PFSK-1 (cell line): ENCODE data around the gene GPC4.

Source experiments
- POLR2AphosphoS5 ChIP-seq: IDR thresholded peaks from 2 replicates; pipeline ENCODE4 v1.6.1; 2012; ENCODE audit warnings: low read depth, mild to moderate bottlenecking, control low read depth, low read length, moderate library complexity
- SIN3A ChIP-seq: IDR thresholded peaks from 2 replicates; pipeline ENCODE4 v1.6.1; 2012; ENCODE audit warnings: mild to moderate bottlenecking, low read length, moderate library complexity, borderline replicate concordance; ENCODE audit not compliant: insufficient read depth
- TAF1 ChIP-seq: IDR thresholded peaks from 2 replicates; pipeline ENCODE4 v1.6.1; 2012; ENCODE audit warnings: low read length, control low read depth, borderline replicate concordance; ENCODE audit not compliant: insufficient read depth

GRCh38 chrX:133380711-133381619, 34.3 kb downstream of the GPC4 start:
- TF ChIP-seq TAF1: no peak
- TF ChIP-seq POLR2AphosphoS5: no peak
- no peak for TF ChIP-seq SIN3A
